Activated CD4-positive, CD25-positive, alpha-beta regulatory T cell treated with anti-CD3 and anti-CD28 coated beads, Interleukin-2, amount 50 U/mL, for 16 hours (primary cell): ENCODE results near the gene FTCD.

ENCODE experiments used
- DNase-seq: peaks from one replicate; pipeline ENCODE4 v3.0.0-alpha.2; 2020; ENCODE audit warnings: low read depth, low spot score

Gene FTCD

DNA sequence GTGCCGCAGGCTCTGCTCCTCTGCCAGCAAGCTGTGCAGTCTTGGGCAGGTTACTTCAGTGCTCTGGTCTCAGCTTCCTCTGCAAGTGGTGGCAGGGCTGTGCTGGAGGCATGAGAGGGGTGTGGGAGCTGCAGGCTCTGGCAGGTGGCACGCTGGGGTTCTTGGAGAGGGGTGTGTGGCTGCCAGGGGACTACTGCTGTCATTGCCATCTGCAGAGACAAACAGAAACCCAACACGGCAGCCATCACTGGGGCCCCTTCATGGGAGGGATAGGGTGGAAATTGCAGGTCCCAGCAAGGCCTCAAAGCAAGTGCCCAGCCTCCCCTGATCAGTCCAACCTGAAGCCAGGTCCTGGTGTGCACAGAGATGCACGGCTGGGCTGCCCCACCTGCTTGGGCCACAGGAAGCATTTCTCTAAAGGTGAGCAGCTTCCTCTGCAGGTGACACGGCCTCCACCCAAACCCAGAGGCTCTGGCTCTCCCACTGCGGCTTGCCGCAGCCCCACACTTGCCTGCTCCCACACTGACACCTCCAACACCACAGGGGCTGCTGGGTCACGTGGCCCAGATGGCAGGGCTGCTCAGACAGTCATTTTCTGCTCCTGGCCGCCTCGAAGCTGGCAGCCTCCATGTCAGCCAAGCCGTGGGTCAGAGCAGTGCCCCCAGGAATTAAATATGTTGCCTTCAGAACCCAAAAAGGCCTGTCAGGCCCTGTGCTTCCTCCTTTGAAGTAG, 61.5 kb downstream of the FTCD start:
- DNase-seq, result no peak

DNA sequence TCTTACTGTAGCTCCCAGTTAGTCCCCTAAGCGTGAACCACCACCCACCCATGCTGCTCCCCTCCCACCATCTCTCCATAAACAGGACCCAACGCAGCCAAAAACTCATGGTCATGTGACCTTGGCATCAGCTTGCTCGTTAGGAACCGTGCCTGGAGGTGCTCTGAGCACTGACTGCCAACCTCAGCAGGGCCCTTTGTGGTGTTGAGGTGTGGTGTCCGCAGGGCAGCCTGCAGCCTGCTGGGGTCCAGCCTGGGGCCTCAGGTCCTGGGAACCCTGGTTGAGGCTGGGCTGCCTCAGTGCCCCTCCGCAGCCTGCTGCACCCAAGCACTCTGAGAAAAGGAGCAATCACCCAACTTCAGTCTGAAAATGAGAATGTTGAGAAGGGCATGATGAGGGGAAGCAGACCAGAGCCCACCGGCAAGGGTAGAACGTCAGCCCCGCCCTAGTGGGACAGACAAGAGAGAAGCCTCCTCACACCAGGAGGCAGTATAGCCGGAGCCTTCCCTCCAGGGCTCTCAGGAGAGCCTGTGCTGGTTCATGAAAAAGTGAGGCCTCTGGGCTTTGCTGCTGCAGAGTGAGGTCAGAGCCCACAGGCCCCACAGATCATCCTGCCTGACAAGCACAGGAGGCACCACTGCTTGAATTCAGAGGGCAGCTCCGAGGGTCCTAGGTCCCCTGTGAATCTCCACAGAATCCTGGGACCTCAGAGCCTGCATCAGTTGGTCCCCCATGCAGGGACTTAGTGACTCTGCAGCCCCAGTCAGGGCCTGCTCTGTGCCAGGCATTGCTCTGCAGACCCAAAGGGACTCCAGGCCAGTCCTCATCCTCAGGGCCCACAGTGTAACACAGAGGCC, 62.3 kb downstream of the FTCD start:
- no peak for DNase-seq

DNA sequence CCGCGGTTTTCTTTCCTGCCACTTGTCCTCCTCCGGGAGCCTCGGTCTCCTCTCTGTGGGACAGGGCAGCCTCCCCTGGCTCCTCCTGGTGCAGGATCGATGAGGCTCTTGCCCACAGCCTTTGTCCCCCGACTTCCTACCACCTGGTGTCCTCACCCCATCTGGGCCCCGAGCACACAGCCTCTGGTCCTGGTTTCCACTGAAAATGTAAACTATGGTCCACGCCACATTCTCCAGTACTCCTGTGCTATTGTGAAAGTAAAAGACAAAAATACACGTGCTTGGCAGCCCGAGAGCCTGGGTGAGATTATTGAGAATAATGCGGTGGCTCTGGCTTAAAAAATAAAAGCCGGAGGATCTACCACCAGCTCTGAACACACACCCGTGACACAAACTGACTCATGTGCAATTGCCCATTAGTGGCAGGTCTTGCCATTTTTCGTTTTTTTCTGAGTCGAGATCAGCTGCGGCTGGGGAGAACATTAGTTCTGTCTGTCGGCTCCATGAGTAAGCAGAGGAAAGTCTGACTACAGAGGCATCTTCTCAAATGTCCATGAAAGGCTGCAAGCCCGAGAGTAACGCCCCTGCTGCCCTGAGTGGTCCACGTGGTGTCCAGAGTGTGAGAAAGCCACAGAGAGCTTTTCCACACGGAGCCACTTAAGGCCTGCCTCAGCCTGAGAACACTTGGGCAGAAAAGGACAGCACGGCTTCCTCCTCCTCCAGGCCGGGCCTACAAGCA, 63.2 kb downstream of the FTCD start:
- DNase-seq, result no peak

DNA sequence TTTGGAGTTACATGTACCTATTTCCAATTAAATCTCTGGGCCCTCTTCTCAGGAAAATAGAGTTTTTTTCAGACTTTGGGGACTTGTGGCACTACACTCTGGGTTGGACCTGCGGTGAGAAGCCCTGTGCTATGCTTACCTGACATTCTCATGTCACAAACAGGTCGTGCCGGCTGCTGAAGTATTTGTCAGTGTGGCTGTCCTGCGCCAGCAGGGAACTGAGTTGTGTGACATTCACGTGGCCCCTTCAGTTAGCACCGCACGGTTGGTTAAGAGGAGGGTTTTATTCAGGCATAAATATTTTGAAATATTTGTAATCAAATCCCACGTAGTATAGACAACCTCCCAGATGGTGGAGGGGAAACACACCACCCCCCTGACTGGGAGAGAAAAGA, 63.8 kb downstream of the FTCD start:
- no peak for DNase-seq

DNA sequence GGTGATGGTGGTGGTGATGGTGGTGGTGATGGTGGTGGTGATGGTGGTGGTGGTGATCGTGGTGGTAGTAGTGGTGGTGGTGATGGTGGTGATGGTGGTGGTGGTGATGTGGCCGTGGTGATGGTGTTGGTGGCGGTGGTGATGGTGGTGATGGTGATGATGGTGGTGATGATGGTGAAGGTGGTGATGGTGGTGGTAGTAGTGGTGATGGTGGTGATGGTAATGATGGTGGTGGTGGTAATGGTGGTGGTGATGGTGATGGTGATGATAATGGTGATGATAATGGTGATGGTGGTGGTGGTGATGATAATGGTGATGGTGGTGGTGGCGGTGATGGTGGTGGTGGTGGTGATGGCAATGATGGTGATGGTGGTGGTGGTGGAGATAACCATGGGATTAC, 64.3 kb downstream of the FTCD start:
- DNase-seq, result no peak

DNA sequence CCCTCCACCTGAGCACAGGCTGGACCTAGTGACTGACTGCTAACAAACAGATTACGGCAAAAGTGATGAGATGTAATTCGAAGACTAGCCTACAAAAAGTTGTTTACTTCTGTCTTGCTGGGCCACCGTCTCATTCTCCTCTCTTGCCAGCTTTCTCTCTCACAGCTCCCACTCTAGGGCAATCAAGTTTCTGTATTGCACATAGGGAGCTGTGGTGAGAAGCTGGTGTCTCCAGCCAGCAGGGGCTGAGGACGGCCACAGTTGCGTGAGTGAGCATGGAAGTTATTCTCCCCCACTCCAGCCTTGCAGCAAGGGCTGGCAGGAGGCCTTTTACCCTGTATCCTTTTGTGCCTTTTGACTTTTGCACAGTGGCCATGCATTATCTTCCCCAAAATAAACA, 66.1 kb downstream of the FTCD start:
- DNase-seq, result no peak

DNA sequence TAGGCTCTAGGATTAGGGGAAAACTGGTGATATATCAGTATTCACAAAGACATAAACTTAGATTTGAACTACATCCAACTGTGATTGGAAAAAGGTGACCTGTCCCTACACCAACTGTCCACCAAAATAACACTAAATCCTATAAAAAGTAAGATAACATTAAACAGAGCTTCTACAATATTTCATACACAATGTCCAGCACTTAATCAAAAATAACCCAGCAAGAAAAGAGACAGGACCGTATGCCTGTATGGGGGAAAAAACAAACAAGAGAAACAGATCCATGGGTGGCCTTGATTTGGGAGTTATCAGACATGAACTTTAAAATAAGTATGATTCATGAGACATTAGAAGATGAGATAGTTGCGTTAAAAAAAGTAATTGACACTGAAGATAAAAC, 67.2 kb downstream of the FTCD start:
- DNase-seq, result no peak

DNA sequence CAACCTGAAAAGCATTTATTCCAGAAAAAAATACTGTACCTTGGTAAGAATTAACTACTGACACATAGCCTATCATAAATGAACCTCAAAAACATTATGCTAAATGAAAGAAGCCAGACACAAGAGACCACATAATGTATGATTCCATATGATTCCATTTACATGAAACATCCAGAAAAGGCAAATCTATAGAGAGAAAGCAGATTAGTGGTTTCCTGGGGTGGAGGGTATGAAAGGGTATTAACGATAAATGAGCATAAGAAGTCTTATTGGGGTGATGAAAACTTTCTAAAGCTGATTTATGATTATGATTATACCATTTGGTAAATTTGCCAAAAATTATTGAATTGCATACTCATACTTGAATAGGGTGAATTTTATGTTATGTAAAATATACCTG, 67.7 kb downstream of the FTCD start:
- DNase-seq, result no peak
